ENCODE results near the gene LRRC8E. TPM values are rescaled to one million over a fixed set of nuclear protein-coding genes. Genes with fewer than 3 reads are reported as not detected.
A peak's percentile ranks its signal among the peaks of the same experiment; 100 is the strongest.

Gene LRRC8E
- total RNA-seq, 1 experiment from 2014 or later, result 10.3 TPM

- TF ChIP-seq, protein P1, sequence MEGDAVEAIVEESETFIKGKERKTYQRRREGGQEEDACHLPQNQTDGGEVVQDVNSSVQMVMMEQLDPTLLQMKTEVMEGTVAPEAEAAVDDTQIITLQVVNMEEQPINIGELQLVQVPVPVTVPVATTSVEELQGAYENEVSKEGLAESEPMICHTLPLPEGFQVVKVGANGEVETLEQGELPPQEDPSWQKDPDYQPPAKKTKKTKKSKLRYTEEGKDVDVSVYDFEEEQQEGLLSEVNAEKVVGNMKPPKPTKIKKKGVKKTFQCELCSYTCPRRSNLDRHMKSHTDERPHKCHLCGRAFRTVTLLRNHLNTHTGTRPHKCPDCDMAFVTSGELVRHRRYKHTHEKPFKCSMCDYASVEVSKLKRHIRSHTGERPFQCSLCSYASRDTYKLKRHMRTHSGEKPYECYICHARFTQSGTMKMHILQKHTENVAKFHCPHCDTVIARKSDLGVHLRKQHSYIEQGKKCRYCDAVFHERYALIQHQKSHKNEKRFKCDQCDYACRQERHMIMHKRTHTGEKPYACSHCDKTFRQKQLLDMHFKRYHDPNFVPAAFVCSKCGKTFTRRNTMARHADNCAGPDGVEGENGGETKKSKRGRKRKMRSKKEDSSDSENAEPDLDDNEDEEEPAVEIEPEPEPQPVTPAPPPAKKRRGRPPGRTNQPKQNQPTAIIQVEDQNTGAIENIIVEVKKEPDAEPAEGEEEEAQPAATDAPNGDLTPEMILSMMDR (IDR thresholded peaks at IDR 0.05; ENCODE audit: unreplicated experiment), result no peak
- no TSS peak for BruUV-seq (replicated peaks)
- intact Hi-C loops (cut with micrococcal nuclease), result loop anchor here (5.0 to 10.0 kb wide), 2 partner anchors 51 to 154 kb away; partner anchors contain the start of genes ELAVL1 and MAP2K7
- ChIA-PET POLR2A (interaction anchor here (0.6 to 1.1 kb wide), 3 partner anchors 12 to 66 kb away, joined by 3 read pairs; no protein-coding TSS in a partner anchor), CTCF (interaction anchor here (0.6 to 0.8 kb wide), 6 partner anchors 15 to 535 kb away, joined by 3 to 4 read pairs (median 3); no protein-coding TSS in a partner anchor)
- H3K4me3 Mint-ChIP-seq (ENCODE audit: unreplicated experiment), result no peak overlapping the region
- DNase-seq (ENCODE audit: unreplicated experiment), result no peak
- H3K9me3 Mint-ChIP-seq (ENCODE audit: unreplicated experiment), result no peaks in the 10 kb centered on the region
- H3K27ac Mint-ChIP-seq (ENCODE audit: low read depth, unreplicated experiment), result no peak overlapping the region
- peaks cover 11% of the 10 kb centered on the region for H3K36me3 Mint-ChIP-seq (ENCODE audit: insufficient read depth, unreplicated experiment)
- H3K27me3 Mint-ChIP-seq (ENCODE audit: insufficient read depth, unreplicated experiment), result no peaks in the 10 kb centered on the region
- peaks cover 8% of the 10 kb centered on the region for H3K4me1 Mint-ChIP-seq (ENCODE audit: insufficient read depth, unreplicated experiment)
Measured at GRCh38 chr19:7850945-7851622, 37.2 kb upstream of the LRRC8E start.

DNA sequence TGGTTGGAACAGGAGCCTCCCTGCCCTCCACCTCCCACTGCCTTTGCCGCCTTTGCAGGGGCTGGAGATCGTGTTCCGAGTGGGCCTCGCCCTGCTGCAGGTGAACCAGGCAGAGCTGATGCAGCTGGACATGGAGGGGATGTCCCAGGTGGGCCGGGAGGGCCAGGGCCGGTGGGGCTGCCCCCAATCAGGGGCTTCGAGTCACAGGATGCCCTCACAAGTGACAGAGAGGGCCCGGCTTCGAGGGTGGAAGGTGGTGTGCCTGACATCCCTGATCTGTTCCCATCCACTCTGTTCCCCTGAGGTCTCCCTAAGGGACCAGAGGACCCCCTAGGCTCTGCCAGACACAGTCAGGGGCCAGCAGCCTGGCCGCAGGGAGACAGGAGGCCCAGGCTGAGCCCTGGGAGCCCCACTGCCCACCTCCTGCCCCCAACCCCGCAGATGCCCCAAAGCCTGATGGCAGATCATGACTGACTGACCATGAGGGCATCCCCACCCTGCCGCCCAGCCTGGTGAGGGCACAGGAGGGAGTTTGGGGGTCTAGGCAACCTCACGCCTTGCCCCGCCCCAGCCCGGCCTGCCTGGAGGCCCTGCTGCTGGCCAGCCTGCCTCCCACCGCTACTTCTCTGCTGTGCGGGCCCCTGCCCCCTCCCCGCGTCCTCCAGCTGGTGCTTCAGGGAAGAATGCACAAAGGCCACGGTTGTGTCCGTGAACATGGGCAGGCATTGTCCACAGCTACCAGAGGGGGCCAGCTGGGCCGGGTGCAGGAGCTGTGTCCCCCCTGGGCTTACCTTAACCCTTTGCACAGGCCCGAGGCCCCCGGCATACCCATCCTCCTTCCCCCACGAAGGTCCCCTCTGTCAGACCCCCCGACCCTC lies 36.4 kb upstream of the LRRC8E start:
- Mint-ChIP-seq H3K27ac (ENCODE audit: low read depth, unreplicated experiment) (no peak overlapping the region), H3K9me3 (ENCODE audit: unreplicated experiment) (no peaks in the 10 kb centered on the region), H3K4me3 (ENCODE audit: unreplicated experiment) (no peak overlapping the region), H3K4me1 (ENCODE audit: insufficient read depth, unreplicated experiment) (peaks cover 8% of the 10 kb centered on the region), H3K27me3 (ENCODE audit: insufficient read depth, unreplicated experiment) (no peaks in the 10 kb centered on the region), H3K36me3 (ENCODE audit: insufficient read depth, unreplicated experiment) (peaks cover 11% of the 10 kb centered on the region)
- ChIA-PET CTCF (interaction anchor here (0.5 to 2.8 kb wide), 36 partner anchors 10 to 677 kb away, joined by 3 to 18 read pairs (median 4); partner anchors contain the start of genes MAP2K7, SNAPC2 and TIMM44), POLR2A (interaction anchor here (0.7 to 1.1 kb wide), 3 partner anchors 14 to 472 kb away, joined by 3 to 5 read pairs (median 4); partner anchors contain the start of gene MAP2K7)
- BruUV-seq (replicated peaks), result no TSS peak
- no peak for DNase-seq (ENCODE audit: unreplicated experiment)
- TF ChIP-seq, protein P1 (IDR thresholded peaks at IDR 0.05; ENCODE audit: unreplicated experiment), result no peak
- intact Hi-C loops (cut with micrococcal nuclease), result loop anchor here (5.0 to 10.0 kb wide), 2 partner anchors 50 to 153 kb away; partner anchors contain the start of genes ELAVL1 and MAP2K7

- Mint-ChIP-seq H3K4me3 (ENCODE audit: unreplicated experiment) (no peak overlapping the region), H3K4me1 (ENCODE audit: insufficient read depth, unreplicated experiment) (peaks cover 8% of the 10 kb centered on the region), H3K27ac (ENCODE audit: low read depth, unreplicated experiment) (no peak overlapping the region), H3K9me3 (ENCODE audit: unreplicated experiment) (no peaks in the 10 kb centered on the region), H3K27me3 (ENCODE audit: insufficient read depth, unreplicated experiment) (no peaks in the 10 kb centered on the region), H3K36me3 (ENCODE audit: insufficient read depth, unreplicated experiment) (peaks cover 10% of the 10 kb centered on the region)
- TF ChIP-seq, protein P1 (IDR thresholded peaks at IDR 0.05; ENCODE audit: unreplicated experiment), result peak; percentile 96
- intact Hi-C loops (cut with micrococcal nuclease), result loop anchor here (5.0 to 10.0 kb wide), 2 partner anchors 49 to 152 kb away; partner anchors contain the start of genes ELAVL1 and MAP2K7
- DNase-seq (ENCODE audit: unreplicated experiment), result peak; percentile 82
- BruUV-seq (replicated peaks), result no TSS peak
- CTCF ChIA-PET, result interaction anchor here (0.5 to 2.8 kb wide), 37 partner anchors 8 to 744 kb away, joined by 3 to 18 read pairs (median 4); partner anchors contain the start of genes MAP2K7, SNAPC2 and TIMM44
- POLR2A ChIA-PET, result interaction anchor here (1.1 to 1.7 kb wide), 7 partner anchors 15 to 90 kb away, joined by 3 to 10 read pairs (median 4); partner anchors contain the start of genes MAP2K7, SNAPC2 and TIMM44
Measured at GRCh38 chr19:7852851-7853769, 35.2 kb upstream of the LRRC8E start.

Measured in MCF 10A (cell line).